Neural progenitor cell (in vitro differentiated cells): ENCODE data around the gene ERBB4. TPM values are rescaled to one million over a fixed set of nuclear protein-coding genes. Genes with fewer than 3 reads are reported as not detected.

ENCODE experiments used
- DNase-seq: peaks from one replicate; pipeline ENCODE4 v3.0.0-alpha.2; 2016; ENCODE audit warnings: low spot score
- H2AFZ ChIP-seq: fragments of 200-600 bp; sonication (generic); replicated peaks from 2 replicates; pipeline ENCODE4 v1.6.1; 2016; ENCODE audit warnings: antibody characterized with exemption
- H3F3A ChIP-seq: fragments of 200-600 bp; sonication (generic); 2 replicates; pipeline ENCODE4 v1.6.1; 2016; ENCODE audit warnings: antibody characterized with exemption, low read depth
- H3K27ac ChIP-seq: fragments of 200-600 bp; sonication (generic); 2 replicates; pipeline ENCODE4 v1.5.1; 2016; ENCODE audit warnings: mild to moderate bottlenecking
- H3K27me3 ChIP-seq: fragments of 200-600 bp; sonication (generic); 2 replicates; pipeline ENCODE4 v1.6.1; 2016; ENCODE audit warnings: mild to moderate bottlenecking, moderate library complexity
- H3K36me3 ChIP-seq: fragments of 200-600 bp; sonication (generic); 2 replicates; pipeline ENCODE4 v1.5.1; 2016
- H3K4me1 ChIP-seq: fragments of 200-600 bp; sonication (generic); 2 replicates; pipeline ENCODE4 v1.6.1; 2016; ENCODE audit warnings: mixed run types
- H3K4me2 ChIP-seq: fragments of 200-600 bp; sonication (generic); 2 replicates; pipeline ENCODE4 v1.6.1; 2016
- H3K4me3 ChIP-seq: fragments of 200-600 bp; sonication (generic); 2 replicates; pipeline ENCODE4 v1.5.1; 2016
- H3K79me2 ChIP-seq: fragments of 200-600 bp; sonication (generic); 2 replicates; pipeline ENCODE4 v1.6.1; 2016; ENCODE audit warnings: low read depth
- H3K9ac ChIP-seq: fragments of 200-600 bp; sonication (generic); 2 replicates; pipeline ENCODE4 v1.6.1; 2016
- H3K9me3 ChIP-seq: fragments of 200-600 bp; sonication (generic); 2 replicates; pipeline ENCODE4 v1.5.1; 2016; ENCODE audit warnings: low read depth
- H4K20me1 ChIP-seq: fragments of 200-600 bp; sonication (generic); 2 replicates; pipeline ENCODE4 v1.6.1; 2016; ENCODE audit warnings: low read depth
- H3K27ac Mint-ChIP-seq: 3 replicates; pipeline ENCODE4 v1.8.0; 2021; ENCODE audit warnings: mixed read lengths
- H3K27me3 Mint-ChIP-seq: 2 replicates; pipeline ENCODE4 v1.8.0; 2022; ENCODE audit warnings: low read depth, mild to moderate bottlenecking, inconsistent platforms, moderate library complexity, mixed read lengths; ENCODE audit not compliant: insufficient read depth
- H3K36me3 Mint-ChIP-seq: 3 replicates; pipeline ENCODE4 v1.8.0; 2021; ENCODE audit warnings: mixed read lengths
- H3K4me1 Mint-ChIP-seq: 3 replicates; pipeline ENCODE4 v1.8.0; 2021; ENCODE audit warnings: mixed read lengths
- H3K4me3 Mint-ChIP-seq: 3 replicates; pipeline ENCODE4 v1.8.0; 2021; ENCODE audit warnings: mild to moderate bottlenecking, moderate library complexity, mixed read lengths
- H3K9me3 Mint-ChIP-seq: 3 replicates; pipeline ENCODE4 v1.8.0; 2020; ENCODE audit warnings: mixed read lengths
- CTCF ChIP-seq: fragments of 200-600 bp; sonication (generic); IDR thresholded peaks from 2 replicates; pipeline ENCODE4 v1.5.1; 2017; ENCODE audit warnings: antibody characterized with exemption, mild to moderate bottlenecking
- EZH2 ChIP-seq: fragments of 200-600 bp; sonication (generic); IDR thresholded peaks from 2 replicates; pipeline ENCODE4 v1.6.1; 2017; ENCODE audit warnings: antibody characterized with exemption, mild to moderate bottlenecking, moderate library complexity
- EZH2phosphoT487 ChIP-seq: fragments of 200-600 bp; sonication (generic); IDR thresholded peaks from 2 replicates; pipeline ENCODE4 v1.6.1; 2017; ENCODE audit warnings: antibody characterized with exemption
- total RNA-seq: library from RNA; depleted of rRNA; stranded (reverse); fragments of >200 nt; gene quantifications from 2 replicates; pipeline ENCODE4 v1.2.3, GENCODE V29; 2015; ENCODE audit warnings: low replicate concordance

ERBB4 gene
- total RNA-seq, 1 donor from 2014 or later: 1.5 TPM

- Mint-ChIP-seq H3K9me3 (no peaks in the 10 kb centered on the region), H3K27ac (no peak overlapping the region), H3K4me1 (peaks cover 18% of the 10 kb centered on the region), H3K36me3 (peaks cover 5% of the 10 kb centered on the region), H3K4me3 (no peak overlapping the region), H3K27me3 (peaks cover 2% of the 10 kb centered on the region)
- Histone ChIP-seq H2AFZ (no peak overlapping the region), H4K20me1 (no peaks in the 10 kb centered on the region), H3K4me1 (peaks cover 4% of the 10 kb centered on the region), H3F3A (no peaks in the 10 kb centered on the region), H3K27ac (no peak overlapping the region), H3K4me2 (no peak overlapping the region), H3K36me3 (no peaks in the 10 kb centered on the region), H3K9me3 (no peaks in the 10 kb centered on the region), H3K9ac (no peak overlapping the region), H3K4me3 (no peak overlapping the region), H3K79me2 (no peaks in the 10 kb centered on the region), H3K27me3 (no peaks in the 10 kb centered on the region)
- peak; percentile 22 for DNase-seq
- TF ChIP-seq EZH2phosphoT487: no peak
- no peak for TF ChIP-seq EZH2
- TF ChIP-seq CTCF: no peak
Measured at GRCh38 chr2:211798868-211799267, 739.7 kb downstream of the ERBB4 start.

GRCh38 chr2:211793690-211794089 lies 744.9 kb downstream of the ERBB4 start:
- H3K27me3 Mint-ChIP-seq: no peaks in the 10 kb centered on the region
- no peak overlapping the region for H3K4me2 ChIP-seq
- H3K4me1 ChIP-seq: no peaks in the 10 kb centered on the region
- H3K9ac ChIP-seq: no peak overlapping the region
- H3K9me3 ChIP-seq: no peaks in the 10 kb centered on the region
- TF ChIP-seq EZH2phosphoT487: no peak
- TF ChIP-seq EZH2: no peak
- TF ChIP-seq CTCF: no peak
- H3K4me1 Mint-ChIP-seq: peaks cover 15% of the 10 kb centered on the region
- no peaks in the 10 kb centered on the region for H3F3A ChIP-seq
- H3K9me3 Mint-ChIP-seq: no peaks in the 10 kb centered on the region
- no peaks in the 10 kb centered on the region for H3K36me3 ChIP-seq
- H3K27ac ChIP-seq: no peak overlapping the region
- no peak overlapping the region for H3K4me3 Mint-ChIP-seq
- peaks cover 14% of the 10 kb centered on the region for H3K36me3 Mint-ChIP-seq
- no peaks in the 10 kb centered on the region for H3K27me3 ChIP-seq
- no peaks in the 10 kb centered on the region for H3K79me2 ChIP-seq
- H2AFZ ChIP-seq: no peak overlapping the region
- DNase-seq: no peak
- no peak overlapping the region for H3K4me3 ChIP-seq
- H3K27ac Mint-ChIP-seq: peak overlapping the region; percentile 65
- no peaks in the 10 kb centered on the region for H4K20me1 ChIP-seq

GRCh38 chr2:211789982-211790381 lies 748.6 kb downstream of the ERBB4 start:
- Histone ChIP-seq H3K36me3 (no peaks in the 10 kb centered on the region), H2AFZ (no peak overlapping the region), H4K20me1 (no peaks in the 10 kb centered on the region), H3K9ac (no peak overlapping the region), H3K9me3 (no peaks in the 10 kb centered on the region), H3K4me1 (no peaks in the 10 kb centered on the region), H3K4me3 (no peak overlapping the region), H3F3A (no peaks in the 10 kb centered on the region), H3K79me2 (no peaks in the 10 kb centered on the region), H3K27me3 (no peaks in the 10 kb centered on the region), H3K4me2 (no peak overlapping the region), H3K27ac (no peak overlapping the region)
- Mint-ChIP-seq H3K27ac (no peak overlapping the region), H3K27me3 (no peaks in the 10 kb centered on the region), H3K4me3 (no peak overlapping the region), H3K36me3 (peaks cover 16% of the 10 kb centered on the region), H3K9me3 (peaks cover 3% of the 10 kb centered on the region), H3K4me1 (peaks cover 15% of the 10 kb centered on the region)
- TF ChIP-seq EZH2 (no peak), EZH2phosphoT487 (no peak), CTCF (no peak)
- no peak for DNase-seq

- H3K4me1 Mint-ChIP-seq: peaks cover 16% of the 10 kb centered on the region
- no peak for DNase-seq
- Histone ChIP-seq H3K4me1 (no peaks in the 10 kb centered on the region), H3K27ac (no peak overlapping the region), H3K9me3 (no peaks in the 10 kb centered on the region), H4K20me1 (no peaks in the 10 kb centered on the region), H3K4me2 (no peak overlapping the region), H3K9ac (no peak overlapping the region), H3K4me3 (no peak overlapping the region), H3F3A (no peaks in the 10 kb centered on the region), H3K36me3 (no peaks in the 10 kb centered on the region), H2AFZ (peak overlapping the region; percentile 54), H3K79me2 (no peaks in the 10 kb centered on the region), H3K27me3 (no peaks in the 10 kb centered on the region)
- H3K27ac Mint-ChIP-seq: no peak overlapping the region
- H3K9me3 Mint-ChIP-seq: peaks cover 23% of the 10 kb centered on the region
- H3K27me3 Mint-ChIP-seq: no peaks in the 10 kb centered on the region
- H3K36me3 Mint-ChIP-seq: peaks cover 16% of the 10 kb centered on the region
- no peak for TF ChIP-seq CTCF
- TF ChIP-seq EZH2: no peak
- TF ChIP-seq EZH2phosphoT487: no peak
- no peak overlapping the region for H3K4me3 Mint-ChIP-seq
Measured at GRCh38 chr2:211766689-211767088, 771.9 kb downstream of the ERBB4 start.
